H1 (cell line): Measurements from ENCODE around the gene NANOS3. TPM values are rescaled to one million over a fixed set of nuclear protein-coding genes. Genes with fewer than 3 reads are reported as not detected.

ENCODE experiments used
- ASH2L ChIP-seq: fragments of 200-600, 300-600 bp; sonication (generic); IDR thresholded peaks from one replicate; pipeline ENCODE4 v1.7.1; 2017; ENCODE audit warnings: low read length
- CBX5 ChIP-seq: fragments of 300-800, 300-1000 bp; sonication (generic); IDR thresholded peaks from 2 replicates; pipeline ENCODE4 v1.7.1; 2016; ENCODE audit warnings: antibody characterized with exemption, low read length, low read depth
- EP300 ChIP-seq, 2 experiments: IDR thresholded peaks; 1 replicate in 1 of 2; 2 replicates in 1 of 2; pipeline ENCODE4 v1.6.1; 2011 to 2012; ENCODE audit warnings: low read depth in 2 of 2, low read length in 2 of 2, mild to moderate bottlenecking in 2 of 2, borderline replicate concordance in 1 of 2, inconsistent platforms in 1 of 2, moderate library complexity in 1 of 2
- GTF2F1 ChIP-seq: IDR thresholded peaks from 2 replicates; pipeline ENCODE4 v1.6.1; 2012; ENCODE audit warnings: low read depth, low read length, improper control_type of control experiment, borderline replicate concordance
- JUND ChIP-seq: IDR thresholded peaks from 2 replicates; pipeline ENCODE4 v1.6.1; 2011; ENCODE audit warnings: mild to moderate bottlenecking, improper control_type of control experiment, low read length
- SIN3A ChIP-seq, 2 experiments: IDR thresholded peaks in 1 of 2; conservative IDR thresholded peaks in 1 of 2; 2 replicates each; pipeline ENCODE4 v1.6.1; 2011 to 2012; ENCODE audit warnings: low read length in 2 of 2, improper control_type of control experiment in 1 of 2, low read depth in 1 of 2, mild to moderate bottlenecking in 1 of 2
- SIX5 ChIP-seq: IDR thresholded peaks from 2 replicates; pipeline ENCODE4 v1.6.1; 2011; ENCODE audit warnings: mild to moderate bottlenecking, low read depth, low read length
- polyA plus RNA-seq, 7 experiments: library from polyadenylated mRNA; depleted of rRNA in 3 of 7; stranded (reverse) in 5 of 7; unstranded in 2 of 7; fragments of >200 nt in 5 of 7; fragments of 200-250 nt in 2 of 7; gene quantifications; 1 replicate in 5 of 7; 2 replicates in 1 of 7; 4 replicates in 1 of 7; pipeline versions ENCODE4 v1.2.1 to v1.2.3, GENCODE V29; 2011 to 2013; ENCODE audit warnings: missing spikeins in 2 of 7, mixed read lengths in 2 of 7
- total RNA-seq: library from RNA; stranded (reverse); fragmentation: NEBNext Ultra II Directional; extraction: Animal tissue kit (Norgen Biotek cat#: 25700); gene quantifications from 2 replicates; pipeline ENCODE4 v1.2.1, GENCODE V29; 2021
- TF ChIP-seq, protein P1 (sequence below): IDR thresholded peaks from 2 replicates; pipeline ENCODE4 v1.6.1; 2012; ENCODE audit warnings: inconsistent platforms
- TF ChIP-seq, protein P2 (sequence below): IDR thresholded peaks from 2 replicates; pipeline ENCODE4 v1.6.1; 2012; ENCODE audit warnings: low read length, inconsistent platforms
- TF ChIP-seq, protein P3 (sequence below): IDR thresholded peaks from 2 replicates; pipeline ENCODE4 v1.6.1; 2012; ENCODE audit warnings: inconsistent platforms

NANOS3 gene
- total and polyA plus RNA-seq, 2 of the 8 experiments (the other 6 are each of a cell fraction or from before 2014, with no cell fraction given), result 0.62 TPM; not detected in 1

DNA sequence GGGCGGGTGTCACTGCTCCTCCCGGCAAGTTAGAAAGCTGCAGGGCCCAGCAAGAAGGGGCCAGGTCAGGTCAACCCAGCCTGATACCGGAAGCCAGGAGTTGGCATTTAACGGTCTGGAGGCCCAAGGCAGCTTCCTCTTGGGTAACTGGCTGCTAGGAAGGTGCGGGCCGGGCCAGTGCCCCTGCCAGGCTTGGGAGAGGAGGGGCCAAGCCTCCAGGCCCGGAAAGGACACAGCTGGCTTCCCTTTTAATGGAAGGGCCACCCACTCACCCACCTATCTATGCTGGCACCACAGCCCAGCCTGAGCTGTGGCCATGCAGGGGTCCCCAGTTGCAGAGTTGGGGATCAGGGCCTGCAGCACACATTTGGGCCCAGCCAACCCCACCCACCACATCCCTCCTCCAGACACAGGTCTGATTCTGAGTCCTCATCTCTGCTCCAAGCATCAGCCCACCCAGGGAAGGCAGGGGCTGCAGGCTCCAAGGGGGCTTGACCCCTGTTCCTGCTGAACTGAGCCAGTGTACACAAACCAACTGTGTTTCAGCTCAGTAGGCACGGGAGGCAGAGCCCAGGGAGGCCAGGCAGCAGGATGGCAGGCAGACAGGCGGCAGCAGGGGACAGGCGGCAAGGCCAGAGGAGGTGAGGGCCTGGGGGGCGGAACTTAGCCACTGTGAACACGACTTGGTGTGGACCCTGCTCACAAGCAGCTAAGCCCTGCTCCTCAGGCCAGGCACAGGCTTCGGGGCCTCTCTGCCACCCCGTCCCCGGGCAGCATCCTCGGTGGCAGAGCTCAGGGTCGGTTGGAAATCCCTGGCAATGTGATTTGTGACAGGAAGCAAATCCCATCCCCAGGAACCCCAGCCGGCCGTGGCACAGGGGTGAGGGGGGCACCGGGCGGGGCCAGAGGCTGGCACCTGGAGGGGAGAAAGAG lies 40.9 kb upstream of the NANOS3 start (continued):
- TF ChIP-seq, protein P1, sequence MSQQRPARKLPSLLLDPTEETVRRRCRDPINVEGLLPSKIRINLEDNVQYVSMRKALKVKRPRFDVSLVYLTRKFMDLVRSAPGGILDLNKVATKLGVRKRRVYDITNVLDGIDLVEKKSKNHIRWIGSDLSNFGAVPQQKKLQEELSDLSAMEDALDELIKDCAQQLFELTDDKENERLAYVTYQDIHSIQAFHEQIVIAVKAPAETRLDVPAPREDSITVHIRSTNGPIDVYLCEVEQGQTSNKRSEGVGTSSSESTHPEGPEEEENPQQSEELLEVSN, result no peak
- TF ChIP-seq EP300 (IDR thresholded peaks at IDR 0.05; ENCODE audit: borderline replicate concordance in 1 of 2, low read depth in 2 of 2, low read length in 2 of 2), result no peak
- TF ChIP-seq, protein P2, sequence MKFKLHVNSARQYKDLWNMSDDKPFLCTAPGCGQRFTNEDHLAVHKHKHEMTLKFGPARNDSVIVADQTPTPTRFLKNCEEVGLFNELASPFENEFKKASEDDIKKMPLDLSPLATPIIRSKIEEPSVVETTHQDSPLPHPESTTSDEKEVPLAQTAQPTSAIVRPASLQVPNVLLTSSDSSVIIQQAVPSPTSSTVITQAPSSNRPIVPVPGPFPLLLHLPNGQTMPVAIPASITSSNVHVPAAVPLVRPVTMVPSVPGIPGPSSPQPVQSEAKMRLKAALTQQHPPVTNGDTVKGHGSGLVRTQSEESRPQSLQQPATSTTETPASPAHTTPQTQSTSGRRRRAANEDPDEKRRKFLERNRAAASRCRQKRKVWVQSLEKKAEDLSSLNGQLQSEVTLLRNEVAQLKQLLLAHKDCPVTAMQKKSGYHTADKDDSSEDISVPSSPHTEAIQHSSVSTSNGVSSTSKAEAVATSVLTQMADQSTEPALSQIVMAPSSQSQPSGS, result no peak
- no peak for TF ChIP-seq CBX5
- TF ChIP-seq ASH2L, result no peak
- TF ChIP-seq GTF2F1, result no peak
- TF ChIP-seq, protein P3, sequence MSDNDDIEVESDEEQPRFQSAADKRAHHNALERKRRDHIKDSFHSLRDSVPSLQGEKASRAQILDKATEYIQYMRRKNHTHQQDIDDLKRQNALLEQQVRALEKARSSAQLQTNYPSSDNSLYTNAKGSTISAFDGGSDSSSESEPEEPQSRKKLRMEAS, result no peak
- no peak for TF ChIP-seq JUND
- TF ChIP-seq SIX5, result no peak
- no peak for TF ChIP-seq SIN3A (conservative IDR thresholded peaks at IDR 0.05 in 1 of 2, IDR thresholded peaks at IDR 0.05 in 1 of 2; ENCODE audit: low read depth in 1 of 2, low read length in 2 of 2)
